ENCODE results near the gene C9orf40. TPM values are rescaled to one million over a fixed set of nuclear protein-coding genes. Genes with fewer than 3 reads are reported as not detected.

The C9orf40 gene
- total and polyA plus RNA-seq, 2 of the 4 experiments (the other 2 are of a cell fraction) = 0.36 to 1.9 TPM

DNA sequence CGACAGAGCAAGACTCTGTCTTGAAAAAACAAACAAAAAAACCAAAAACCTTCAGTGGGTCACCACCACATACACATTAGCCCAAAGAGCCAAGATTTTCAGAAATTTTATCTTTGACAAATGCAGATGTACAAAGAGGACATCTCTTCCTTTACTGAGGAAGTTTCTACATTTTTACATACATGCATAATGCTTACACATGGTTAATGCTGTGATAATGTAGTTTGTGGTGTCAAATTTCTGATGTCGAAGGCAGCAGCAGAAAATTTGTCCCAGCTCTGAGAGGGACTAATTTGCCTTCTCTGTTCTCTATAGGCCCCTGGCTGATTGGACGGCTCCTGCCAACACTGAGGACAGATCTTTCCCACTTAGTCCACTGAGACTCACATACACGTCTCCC is 24.6 kb upstream of the C9orf40 start:
- POLR2A ChIA-PET (ENCODE audit: unreplicated experiment) = no interaction called here

More for the DNA sequence above, 24.6 kb upstream of the C9orf40 start:
- H2AFZ ChIP-seq (replicated peaks; ENCODE audit: low read length, poor library complexity) = no peak overlapping the region
- H3K4ac ChIP-seq (ENCODE audit: low read depth, low read length) = no peak overlapping the region
- no peaks in the 10 kb centered on the region; the same call in 1 of the 2 replicates for H3K36me3 ChIP-seq (ENCODE audit: control insufficient read depth, insufficient read depth, low read length)
- H3K18ac ChIP-seq (ENCODE audit: low read depth, low read length) = no peak overlapping the region
- H4K8ac ChIP-seq (ENCODE audit: low read depth in 2 of 2, low read length in 2 of 2) = no peak overlapping the region
- no peak overlapping the region for H3K4me3 ChIP-seq (ENCODE audit: insufficient read depth, low read depth, low read length)
- no peak overlapping the region for H3K9ac ChIP-seq (ENCODE audit: low read depth, low read length)
- CTCF ChIA-PET = no interaction called here
- in situ Hi-C loops (cut with MboI; ENCODE audit: low sequenced_read_pairs) = no loop called here
- TF ChIP-seq MAZ (IDR thresholded peaks at IDR 0.05; ENCODE audit: borderline replicate concordance, low read depth, low read length) (no peak), NFE2L2 (IDR thresholded peaks at IDR 0.05; ENCODE audit: low read depth, low read length) (no peak), RFX5 (IDR thresholded peaks at IDR 0.05; ENCODE audit: low read depth, low read length) (no peak), CEBPB (IDR thresholded peaks at IDR 0.05; ENCODE audit: low read depth, low read length) (no peak), RCOR1 (IDR thresholded peaks at IDR 0.05; ENCODE audit: insufficient replicate concordance, low read length) (no peak), POLR2A (IDR thresholded peaks at IDR 0.05; ENCODE audit: low read depth, low read length) (no peak)
- H3K4me1 ChIP-seq (ENCODE audit: control insufficient read depth, insufficient read depth, low read length) = no peaks in the 10 kb centered on the region
- H3K23ac ChIP-seq (ENCODE audit: low read depth, low read length) = no peak overlapping the region
- DNase-seq (no peak), ATAC-seq (ENCODE audit: low read depth) (no peak)
- no peaks in the 10 kb centered on the region for H3K9me1 ChIP-seq (ENCODE audit: insufficient read depth, low read length)
- H3K56ac ChIP-seq (ENCODE audit: extremely low read depth, insufficient read depth, low read length) = no peak overlapping the region
- peaks cover 3% of the 10 kb centered on the region; the same call in 1 of the 2 replicates for H3K9me3 ChIP-seq (ENCODE audit: control insufficient read depth, insufficient read depth, low read length)
- H4K5ac ChIP-seq (ENCODE audit: low read depth, low read length) = no peak overlapping the region
- no TSS peak for BruUV-seq (replicated peaks)
- intact Hi-C loops (cut with micrococcal nuclease) = no loop called here
- H2BK5ac ChIP-seq (ENCODE audit: low read depth, low read length, poor library complexity, severe bottlenecking) = no peak overlapping the region
- no peaks in the 10 kb centered on the region for H3K27me3 ChIP-seq (ENCODE audit: control insufficient read depth, insufficient read depth, low read length)
- no CpG with 5 or more reads among the region's 4 CpGs for WGBS, 2 experiments (ENCODE audit: extremely low coverage in 2 of 2, insufficient read length in 1 of 2)
- no peak overlapping the region for H3K4me2 ChIP-seq (ENCODE audit: low read depth, low read length)
- H2BK15ac ChIP-seq (ENCODE audit: low read depth, low read length) = no peak overlapping the region
- no peak overlapping the region for H4K91ac ChIP-seq (ENCODE audit: insufficient read depth, low read depth, low read length)
- H3K27ac ChIP-seq (ENCODE audit: insufficient read depth, low read length) = no peak overlapping the region
- dilution Hi-C loops (cut with HindIII; ENCODE audit: low sequenced_read_pairs, unreplicated experiment) = no loop called here
- H2BK20ac ChIP-seq (ENCODE audit: low read depth, low read length) = no peak overlapping the region
- H2AK9ac ChIP-seq (replicated peaks; ENCODE audit: low read depth, low read length, poor library complexity) = no peak overlapping the region
- H3K79me1 ChIP-seq (ENCODE audit: low read depth in 1 of 2, low read length in 2 of 2) = no peaks in the 10 kb centered on the region
- no peaks in the 10 kb centered on the region for H4K20me1 ChIP-seq (ENCODE audit: insufficient read depth, low read length)
- no peak overlapping the region for H3K14ac ChIP-seq (replicated peaks; ENCODE audit: low read depth, low read length)
- H2BK120ac ChIP-seq (ENCODE audit: low read depth, low read length) = no peak overlapping the region
- H2AK5ac ChIP-seq (ENCODE audit: low read depth, low read length) = no peak overlapping the region
